ENCODE measurements around the gene AGO3. TPM values are rescaled to one million over a fixed set of nuclear protein-coding genes. Genes with fewer than 3 reads are reported as not detected.

Gene AGO3
- total and polyA plus RNA-seq, 2 experiments from 2014 or later = 19.2 to 27.3 TPM

GRCh38 chr1:36067871-36068270, 137.0 kb downstream of the AGO3 start:
- Histone ChIP-seq H3K36me3 (ENCODE audit: insufficient read depth) (no peaks in the 10 kb centered on the region), H4K20me1 (replicated peaks; ENCODE audit: insufficient read depth) (no peaks in the 10 kb centered on the region), H3K9me2 (ENCODE audit: insufficient read depth) (no peaks in the 10 kb centered on the region), H3K4me1 (ENCODE audit: insufficient read depth) (0 out of 2 replicates have a peak, but pooled peaks cover 4% of the 10 kb centered on the region), H3K4me2 (no peak overlapping the region), H3F3A (replicated peaks; ENCODE audit: low read depth) (peaks cover 2% of the 10 kb centered on the region; the same call in 1 of the 2 replicates), H3K27me3 (ENCODE audit: insufficient read depth) (no peaks in the 10 kb centered on the region), H3K79me2 (replicated peaks; ENCODE audit: insufficient read depth) (no peaks in the 10 kb centered on the region), H3K4me3 (no peak overlapping the region), H3K27ac (ENCODE audit: low read depth) (no peak overlapping the region), H2AFZ (no peak overlapping the region)
- DNase-seq (ENCODE audit: low spot score) (no peak), ATAC-seq (no peak)
- no peak overlapping the region for H3K4me3 Mint-ChIP-seq
- no peaks in the 10 kb centered on the region; the same call in 2 of the 3 replicates for H3K36me3 Mint-ChIP-seq (ENCODE audit: low read depth)
- TF ChIP-seq JUNB (IDR thresholded peaks at IDR 0.05; ENCODE audit: unreplicated experiment) = no peak
- TF ChIP-seq, protein P1, sequence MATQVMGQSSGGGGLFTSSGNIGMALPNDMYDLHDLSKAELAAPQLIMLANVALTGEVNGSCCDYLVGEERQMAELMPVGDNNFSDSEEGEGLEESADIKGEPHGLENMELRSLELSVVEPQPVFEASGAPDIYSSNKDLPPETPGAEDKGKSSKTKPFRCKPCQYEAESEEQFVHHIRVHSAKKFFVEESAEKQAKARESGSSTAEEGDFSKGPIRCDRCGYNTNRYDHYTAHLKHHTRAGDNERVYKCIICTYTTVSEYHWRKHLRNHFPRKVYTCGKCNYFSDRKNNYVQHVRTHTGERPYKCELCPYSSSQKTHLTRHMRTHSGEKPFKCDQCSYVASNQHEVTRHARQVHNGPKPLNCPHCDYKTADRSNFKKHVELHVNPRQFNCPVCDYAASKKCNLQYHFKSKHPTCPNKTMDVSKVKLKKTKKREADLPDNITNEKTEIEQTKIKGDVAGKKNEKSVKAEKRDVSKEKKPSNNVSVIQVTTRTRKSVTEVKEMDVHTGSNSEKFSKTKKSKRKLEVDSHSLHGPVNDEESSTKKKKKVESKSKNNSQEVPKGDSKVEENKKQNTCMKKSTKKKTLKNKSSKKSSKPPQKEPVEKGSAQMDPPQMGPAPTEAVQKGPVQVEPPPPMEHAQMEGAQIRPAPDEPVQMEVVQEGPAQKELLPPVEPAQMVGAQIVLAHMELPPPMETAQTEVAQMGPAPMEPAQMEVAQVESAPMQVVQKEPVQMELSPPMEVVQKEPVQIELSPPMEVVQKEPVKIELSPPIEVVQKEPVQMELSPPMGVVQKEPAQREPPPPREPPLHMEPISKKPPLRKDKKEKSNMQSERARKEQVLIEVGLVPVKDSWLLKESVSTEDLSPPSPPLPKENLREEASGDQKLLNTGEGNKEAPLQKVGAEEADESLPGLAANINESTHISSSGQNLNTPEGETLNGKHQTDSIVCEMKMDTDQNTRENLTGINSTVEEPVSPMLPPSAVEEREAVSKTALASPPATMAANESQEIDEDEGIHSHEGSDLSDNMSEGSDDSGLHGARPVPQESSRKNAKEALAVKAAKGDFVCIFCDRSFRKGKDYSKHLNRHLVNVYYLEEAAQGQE (IDR thresholded peaks at IDR 0.05; ENCODE audit: unreplicated experiment) = no peak
- TF ChIP-seq ZNF462 (CRISPR knock-in tag; IDR thresholded peaks at IDR 0.05) = no peak
- no peak for TF ChIP-seq POLR2AphosphoS5 (IDR thresholded peaks at IDR 0.05; ENCODE audit: low read depth)
- TF ChIP-seq, protein P2, sequence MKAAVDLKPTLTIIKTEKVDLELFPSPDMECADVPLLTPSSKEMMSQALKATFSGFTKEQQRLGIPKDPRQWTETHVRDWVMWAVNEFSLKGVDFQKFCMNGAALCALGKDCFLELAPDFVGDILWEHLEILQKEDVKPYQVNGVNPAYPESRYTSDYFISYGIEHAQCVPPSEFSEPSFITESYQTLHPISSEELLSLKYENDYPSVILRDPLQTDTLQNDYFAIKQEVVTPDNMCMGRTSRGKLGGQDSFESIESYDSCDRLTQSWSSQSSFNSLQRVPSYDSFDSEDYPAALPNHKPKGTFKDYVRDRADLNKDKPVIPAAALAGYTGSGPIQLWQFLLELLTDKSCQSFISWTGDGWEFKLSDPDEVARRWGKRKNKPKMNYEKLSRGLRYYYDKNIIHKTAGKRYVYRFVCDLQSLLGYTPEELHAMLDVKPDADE (IDR thresholded peaks at IDR 0.05) = no peak
- TF ChIP-seq EZH2 (IDR thresholded peaks at IDR 0.05; ENCODE audit: low read depth, unreplicated experiment) = no peak
- no peak for TF ChIP-seq NANOG (IDR thresholded peaks at IDR 0.05; ENCODE audit: borderline replicate concordance)
- no peak for TF ChIP-seq CTCF (conservative IDR thresholded peaks at IDR 0.05; ENCODE audit: low read depth in 2 of 2)
- no peak for TF ChIP-seq ZNF114 (CRISPR knock-in tag; IDR thresholded peaks at IDR 0.05)
- TF ChIP-seq EZH2phosphoT487 (IDR thresholded peaks at IDR 0.05; ENCODE audit: unreplicated experiment) = no peak
- no peak for TF ChIP-seq STAT1 (IDR thresholded peaks at IDR 0.05; ENCODE audit: unreplicated experiment)
- no peak for TF ChIP-seq ZNF331 (CRISPR knock-in tag; IDR thresholded peaks at IDR 0.05; ENCODE audit: low read depth)
- TF ChIP-seq CREB1 (CRISPR knock-in tag; IDR thresholded peaks at IDR 0.05; ENCODE audit: low read depth) = no peak
- H3K9me3 Mint-ChIP-seq = no peaks in the 10 kb centered on the region
- peaks cover 11% of the 10 kb centered on the region for H3K4me1 Mint-ChIP-seq
- no peak overlapping the region for H3K27ac Mint-ChIP-seq
- peaks cover 2% of the 10 kb centered on the region for H3K27me3 Mint-ChIP-seq (ENCODE audit: insufficient read depth, low read depth, poor library complexity)
